Mucosa of descending colon (tissue), 3 donors: ENCODE data around the gene S100A12. TPM values are rescaled to one million over a fixed set of nuclear protein-coding genes. Genes with fewer than 3 reads are reported as not detected.
"Not testable (repeated sequence)": the region's sequence is repeated elsewhere in the genome, so short reads cannot be mapped to it uniquely, and the experiment has no call there.

Source experiments
- ATAC-seq: fragments of 200-7000 bp; cut with Tn5 transposase; one replicate; pipeline ENCODE4 v1.9.1; 2020; ENCODE audit warnings: mild to moderate bottlenecking, moderate library complexity
- DNase-seq, 3 donors: peaks; one replicate each; pipeline ENCODE4 v3.0.0-alpha.2; 2020
- H3K36me3 ChIP-seq: fragments of 200-600 bp; one replicate; pipeline ENCODE4 v1.8.0; 2021; ENCODE audit warnings: low read depth, mild to moderate bottlenecking
- H3K4me1 ChIP-seq: fragments of 200-600 bp; one replicate; pipeline ENCODE4 v1.8.0; 2021; ENCODE audit warnings: low read depth, mild to moderate bottlenecking
- H3K4me3 ChIP-seq: fragments of 200-600 bp; one replicate; pipeline ENCODE4 v1.8.0; 2021; ENCODE audit warnings: mild to moderate bottlenecking
- H3K9me3 ChIP-seq: fragments of 200-600 bp; one replicate; pipeline ENCODE4 v1.8.0; 2021; ENCODE audit warnings: mild to moderate bottlenecking
- CTCF ChIP-seq: fragments of 200-600 bp; IDR thresholded peaks from one replicate; pipeline ENCODE4 v1.8.0; 2022; ENCODE audit warnings: antibody characterized with exemption, mild to moderate bottlenecking
- intact Hi-C, 2 donors: fragments of 100-400 bp; cut with DNase I in 1 of 2; cut with micrococcal nuclease in 1 of 2; formaldehyde crosslinking; loops; one replicate each; pipeline versions ENCODE4 v1.11.0 to v1.11.1; 2022; cut with DNase I, micrococcal nuclease
- total RNA-seq, 3 donors: library from RNA; stranded (reverse); fragmentation: NEBNext Ultra II Directional in 2 of 3; extraction: Animal tissue kit (Norgen Biotek cat#: 25700) in 2 of 3; gene quantifications; one replicate each; pipeline versions ENCODE4 v1.2.1 to v1.2.4, GENCODE V29; 2021 to 2023
- donor health status: DM: no; HTN: no; CAD: no; lungs with moderate emphysema.
- donor health status: DM: no; HTN: no; CAD: no.
- donor health status: DM: no; HTN: yes; CAD: no.

Gene S100A12
- total RNA-seq, 3 donors from 2014 or later: 0.87 to 1.5 TPM; not detected in 1

- DNase-seq (no peak), ATAC-seq (peak; percentile 44)
- intact Hi-C loops: no loop called here
Measured at GRCh38 chr1:153348511-153349362, 26.7 kb downstream of the S100A12 start, which contains the start of gene PGLYRP4. Gene PGLYRP4, minus strand, starts transcription at chr1:153348841. Its CDS starts 909 bp downstream, at chr1:153347932.

GRCh38 chr1:153347856-153348255 lies 27.6 kb downstream of the S100A12 start:
- H3K36me3 ChIP-seq: no peaks in the 10 kb centered on the region
- no peak for DNase-seq

More at GRCh38 chr1:153348511-153349362, 26.7 kb downstream of the S100A12 start, which contains the start of gene PGLYRP4:
- H3K36me3 ChIP-seq: no peaks in the 10 kb centered on the region
- H3K9me3 ChIP-seq: no peaks in the 10 kb centered on the region
- H3K4me1 ChIP-seq: no peaks in the 10 kb centered on the region
- H3K4me3 ChIP-seq: no peak within 1 kb of the TSS
- TF ChIP-seq CTCF: no peak

GRCh38 chr1:153347049-153347448 lies 28.4 kb downstream of the S100A12 start:
- DNase-seq, ATAC-seq, H3K36me3 ChIP-seq, intact Hi-C loops, H3K4me1 ChIP-seq, H3K9me3 ChIP-seq, H3K4me3 ChIP-seq: not testable (repeated sequence)

More at GRCh38 chr1:153347856-153348255, 27.6 kb downstream of the S100A12 start:
- H3K4me1 ChIP-seq: no peaks in the 10 kb centered on the region
- H3K9me3 ChIP-seq: no peaks in the 10 kb centered on the region
- TF ChIP-seq CTCF: no peak
- no peak overlapping the region for H3K4me3 ChIP-seq
- no peak for ATAC-seq
- intact Hi-C loops: no loop called here

- Histone ChIP-seq H3K36me3 (no peaks in the 10 kb centered on the region), H3K4me1 (no peaks in the 10 kb centered on the region), H3K9me3 (no peaks in the 10 kb centered on the region), H3K4me3 (no peak overlapping the region)
- no peak for TF ChIP-seq CTCF
- intact Hi-C loops: no loop called here
- ATAC-seq (peak; percentile 42), DNase-seq (no peak)
Measured at GRCh38 chr1:153346077-153346723, 29.2 kb downstream of the S100A12 start.

- no peak for TF ChIP-seq CTCF
- H3K9me3 ChIP-seq: no peaks in the 10 kb centered on the region
- H3K4me3 ChIP-seq: no peak overlapping the region
- intact Hi-C loops: no loop called here
- H3K4me1 ChIP-seq: no peaks in the 10 kb centered on the region
- ATAC-seq: no peak
- no peak for DNase-seq
- H3K36me3 ChIP-seq: no peaks in the 10 kb centered on the region
Measured at GRCh38 chr1:153345187-153346076, 30.0 kb downstream of the S100A12 start.
